Measurements from ENCODE around the gene PLSCR5.

PLSCR5 gene

DNA sequence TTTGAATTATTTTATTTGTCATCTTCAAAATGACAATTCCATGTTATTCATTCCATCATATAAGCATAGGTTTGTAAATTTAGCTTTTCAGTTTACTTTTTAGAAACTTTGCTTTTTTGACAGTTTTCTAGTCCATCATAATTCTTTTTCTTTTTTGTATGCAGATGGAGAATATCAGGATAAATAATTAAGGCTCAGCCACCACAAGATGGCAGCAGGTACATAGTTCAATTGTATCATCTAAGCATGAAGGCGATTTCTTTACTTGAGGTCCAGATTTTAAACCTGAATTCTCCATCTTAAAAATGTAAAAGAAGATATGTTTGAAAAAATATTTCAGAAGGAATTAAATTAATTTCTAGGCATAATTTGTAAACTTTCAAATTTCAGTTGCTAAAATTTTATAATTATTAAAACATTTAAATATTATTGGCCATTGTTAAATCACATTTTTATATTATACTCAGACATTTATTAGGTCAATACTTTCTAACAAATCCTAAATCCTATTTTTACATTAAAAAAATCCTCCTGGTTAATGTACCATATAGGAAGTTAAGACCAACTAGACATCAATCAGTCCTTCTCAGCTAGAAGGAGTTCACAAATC is 15.1 kb downstream of the PLSCR5 start:
- FAIRE-seq = no peak
- peak; percentile 8 for DNase-seq (ENCODE audit: low spot score)

DNA sequence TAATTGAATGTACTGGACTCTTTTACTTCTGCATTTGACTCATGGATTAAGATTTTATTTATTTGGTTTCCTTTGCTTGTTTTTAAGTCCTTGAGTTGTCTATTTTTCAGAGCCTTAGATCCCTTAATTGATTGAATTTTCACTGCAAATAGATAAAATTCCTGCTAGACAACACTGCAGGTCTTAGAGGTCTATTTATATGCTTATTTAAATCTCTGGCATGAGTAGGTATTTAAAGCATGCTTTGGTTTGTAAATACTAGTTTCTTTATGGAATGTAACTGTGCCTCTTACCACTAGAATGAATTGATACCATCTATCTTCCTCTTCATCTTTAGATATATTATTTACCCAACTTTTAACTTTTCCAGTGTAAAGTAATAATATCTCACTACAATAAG is 20.0 kb downstream of the PLSCR5 start:
- DNase-seq (ENCODE audit: low spot score) (no peak), FAIRE-seq (no peak)

DNA sequence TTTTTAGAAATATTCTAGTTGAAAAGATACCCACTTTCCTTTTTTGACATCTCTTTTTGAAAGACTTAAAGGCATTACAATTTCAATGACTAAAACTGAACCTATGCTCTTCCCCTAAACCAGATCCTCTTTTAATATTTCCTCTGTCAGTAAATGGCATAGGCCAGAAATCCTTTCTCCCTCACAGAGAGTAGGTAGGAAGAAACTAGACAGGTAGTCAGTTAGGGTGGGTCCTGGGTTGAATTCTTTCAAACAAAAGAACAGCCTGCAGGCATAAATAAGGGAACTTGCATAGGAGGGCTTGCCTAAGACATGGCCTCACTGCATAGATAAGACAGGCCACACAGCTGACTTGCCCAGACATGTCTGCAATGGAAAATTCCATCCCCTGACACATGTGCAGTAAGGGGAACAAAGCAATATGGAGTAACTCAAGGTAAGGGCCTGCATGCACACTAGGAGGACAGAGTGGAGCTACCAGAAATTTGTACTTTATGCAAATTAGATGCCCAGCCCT is 23.1 kb downstream of the PLSCR5 start:
- no peak for FAIRE-seq
- DNase-seq (ENCODE audit: low spot score) = no peak

DNA sequence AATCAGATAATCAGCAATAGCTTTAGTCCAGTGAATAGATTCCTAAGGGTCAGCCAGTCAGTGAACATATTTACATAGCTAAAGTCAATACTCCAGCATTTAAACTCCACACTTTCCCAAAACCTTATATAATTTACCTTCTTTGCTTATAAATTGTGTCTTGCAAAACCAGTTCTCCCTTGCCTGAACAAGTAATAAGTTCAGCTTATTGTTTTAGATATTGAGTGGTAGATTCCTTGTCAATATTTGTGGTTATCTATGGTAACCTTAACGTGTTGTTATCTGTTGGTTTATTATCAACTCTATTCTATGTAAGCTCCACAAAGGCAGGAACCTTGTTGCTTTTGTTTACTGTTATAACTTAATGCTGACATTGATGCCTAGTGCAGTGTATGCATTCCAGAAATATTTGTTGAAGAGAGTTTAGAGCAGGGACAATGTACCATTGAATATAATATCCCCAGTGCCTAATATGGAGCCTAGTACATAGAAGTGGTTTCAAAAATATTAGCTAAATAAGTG is 24.0 kb downstream of the PLSCR5 start:
- FAIRE-seq (no peak), DNase-seq (ENCODE audit: low spot score) (no peak)

DNA sequence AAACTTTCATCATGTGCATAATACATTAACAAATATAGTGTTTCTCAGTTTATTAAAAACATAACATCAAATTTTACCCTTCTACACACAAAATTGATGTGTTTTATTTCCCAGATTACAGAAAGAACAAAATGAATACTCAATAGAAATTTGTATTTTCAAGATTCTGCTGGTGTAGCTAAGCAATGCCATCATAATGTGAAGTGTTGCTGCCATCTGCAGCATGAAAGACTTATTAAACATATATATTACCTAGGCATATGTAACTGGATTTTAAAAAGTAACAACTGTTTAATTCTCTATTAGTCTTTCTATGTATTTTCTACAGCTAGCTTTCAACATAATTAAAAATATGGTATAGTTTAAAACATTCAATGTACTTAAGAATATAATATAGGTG is 27.5 kb downstream of the PLSCR5 start:
- FAIRE-seq (no peak), DNase-seq (ENCODE audit: low spot score) (no peak)

DNA sequence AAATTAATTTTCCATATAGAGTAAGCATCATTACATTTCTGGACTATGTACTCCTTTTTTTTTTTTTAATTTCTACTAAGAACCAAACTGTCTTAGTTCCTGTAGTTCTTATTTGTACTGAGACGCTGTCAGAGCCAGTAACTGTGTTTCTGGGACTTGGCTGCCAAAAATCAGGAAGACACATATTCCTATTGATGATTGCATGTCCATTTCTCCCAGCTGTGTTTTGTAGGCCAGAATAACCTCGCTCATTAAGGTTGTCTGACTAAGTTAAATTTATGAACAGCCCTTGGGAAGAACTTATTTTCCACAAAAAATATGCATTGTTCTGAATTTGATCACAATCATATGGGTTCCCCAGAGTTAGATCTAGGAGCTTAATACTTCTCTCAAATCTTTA is 29.5 kb downstream of the PLSCR5 start:
- DNase-seq (ENCODE audit: low spot score) (no peak), FAIRE-seq (no peak)

DNA sequence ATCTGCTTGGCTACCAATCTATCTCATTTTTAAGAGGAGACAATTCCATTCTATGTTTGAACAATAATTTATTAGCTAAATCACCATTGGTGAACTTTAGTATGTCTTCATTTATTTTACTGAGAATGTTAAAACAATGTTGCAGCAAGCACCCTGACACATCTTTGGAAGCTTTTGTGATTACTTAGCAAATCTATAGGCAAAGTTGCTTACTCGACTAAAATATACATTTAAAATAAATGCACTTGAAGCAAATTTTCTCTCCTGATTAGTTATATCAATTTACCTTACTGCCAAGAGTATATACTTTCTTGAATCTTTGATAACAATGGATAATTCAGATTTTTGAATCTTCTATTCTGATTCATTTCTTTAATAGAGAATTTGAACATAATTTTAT is 31.0 kb downstream of the PLSCR5 start:
- DNase-seq (ENCODE audit: low spot score) = no peak
- FAIRE-seq = no peak

DNA sequence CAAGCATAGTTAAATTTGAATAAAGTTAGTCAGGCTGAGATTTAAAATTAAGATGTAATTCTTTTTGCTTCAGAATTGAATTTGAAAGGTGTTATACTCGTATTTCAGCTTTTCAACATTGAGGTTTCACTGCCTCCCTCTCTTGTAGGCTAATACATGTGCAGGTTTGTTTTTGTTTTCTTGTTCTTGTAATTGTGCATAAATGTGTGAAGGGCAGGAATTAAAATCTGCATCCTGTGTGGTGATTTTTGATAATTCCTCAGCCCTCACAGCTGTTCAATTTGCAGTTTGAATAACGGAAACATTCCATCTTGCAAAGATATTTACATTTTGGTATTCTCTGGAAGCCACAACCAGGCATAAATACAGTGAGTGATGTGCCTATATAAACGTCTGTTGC is 35.8 kb downstream of the PLSCR5 start:
- no peak for DNase-seq (ENCODE audit: low spot score)
- FAIRE-seq = no peak

DNA sequence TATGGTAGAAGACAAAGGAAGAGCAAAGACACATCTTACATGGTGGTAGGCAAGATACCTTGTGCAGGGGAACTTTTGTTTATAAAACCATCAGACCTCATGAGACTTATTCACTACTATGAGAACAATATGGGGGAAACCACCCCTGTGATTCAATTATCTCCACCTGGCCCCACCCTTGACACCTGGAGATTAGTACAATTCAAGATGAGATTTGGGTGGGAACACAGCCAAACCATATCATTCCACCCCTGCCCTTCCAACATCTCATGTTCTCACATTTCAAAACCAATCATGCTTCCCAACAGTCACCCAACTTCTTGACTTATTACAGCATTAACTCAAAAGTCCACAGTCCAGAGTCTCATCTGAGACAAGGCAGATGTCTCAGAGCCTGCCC is 39.0 kb downstream of the PLSCR5 start:
- DNase-seq (ENCODE audit: low spot score) (no peak), FAIRE-seq (no peak)

DNA sequence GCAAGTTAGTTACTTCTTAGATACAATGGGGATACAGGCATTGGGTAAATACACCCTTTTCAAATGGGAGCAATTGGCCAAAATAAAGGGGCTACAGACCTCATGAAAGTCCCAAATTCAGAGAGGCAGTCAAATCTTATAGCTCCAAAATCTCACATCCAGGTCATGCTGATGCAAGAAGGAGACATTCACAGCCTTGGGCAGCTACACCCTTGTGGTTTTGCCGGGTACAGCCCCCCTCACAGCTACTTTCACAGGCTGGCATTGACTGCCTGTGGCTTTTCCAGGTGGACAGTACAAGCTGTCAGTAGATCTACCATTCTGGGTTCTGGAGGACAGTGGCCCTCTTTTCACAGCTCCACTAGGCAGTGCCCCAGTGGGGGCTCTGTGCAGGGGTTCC is 43.3 kb downstream of the PLSCR5 start:
- FAIRE-seq (no peak), DNase-seq (ENCODE audit: low spot score) (no peak)

DNA sequence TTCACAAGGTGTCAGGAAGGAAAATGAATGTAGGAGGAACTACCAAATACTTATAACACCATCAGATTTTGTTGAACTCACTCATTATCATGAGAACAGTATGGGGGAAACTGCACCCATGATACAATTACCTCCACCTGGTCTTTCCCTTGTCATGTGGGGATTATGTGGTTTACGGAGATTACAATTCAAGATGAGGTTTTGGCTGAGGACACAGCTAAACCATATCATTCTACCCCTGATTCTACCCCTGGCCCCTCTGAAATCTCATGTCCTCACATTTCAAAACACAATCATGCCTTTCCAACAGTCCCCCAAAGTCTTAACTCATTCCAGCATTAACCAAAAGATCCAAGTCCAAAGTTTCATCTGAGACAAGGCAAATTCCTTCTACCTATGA is 43.7 kb downstream of the PLSCR5 start:
- no peak for DNase-seq (ENCODE audit: low spot score)
- no peak for FAIRE-seq

DNA sequence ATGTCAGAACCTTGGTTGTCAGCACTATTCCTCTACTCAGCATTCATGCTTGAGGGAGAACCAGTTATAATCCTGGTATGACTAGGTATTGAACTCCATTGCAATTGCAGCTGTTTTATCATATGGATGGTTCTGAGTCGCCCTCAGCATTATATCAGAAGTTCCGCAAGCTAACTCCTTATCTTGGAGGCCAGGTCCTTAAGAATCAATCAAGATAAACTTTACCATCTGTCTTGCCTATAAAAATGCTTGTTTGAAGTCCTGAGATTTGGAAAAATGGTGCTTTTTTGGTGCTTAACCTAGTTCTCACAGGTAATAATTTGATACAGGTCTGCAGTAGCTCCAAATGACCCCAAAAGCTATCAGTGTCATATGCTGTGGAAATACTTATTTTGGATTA is 44.5 kb downstream of the PLSCR5 start:
- DNase-seq (ENCODE audit: low spot score) (no peak), FAIRE-seq (no peak)

DNA sequence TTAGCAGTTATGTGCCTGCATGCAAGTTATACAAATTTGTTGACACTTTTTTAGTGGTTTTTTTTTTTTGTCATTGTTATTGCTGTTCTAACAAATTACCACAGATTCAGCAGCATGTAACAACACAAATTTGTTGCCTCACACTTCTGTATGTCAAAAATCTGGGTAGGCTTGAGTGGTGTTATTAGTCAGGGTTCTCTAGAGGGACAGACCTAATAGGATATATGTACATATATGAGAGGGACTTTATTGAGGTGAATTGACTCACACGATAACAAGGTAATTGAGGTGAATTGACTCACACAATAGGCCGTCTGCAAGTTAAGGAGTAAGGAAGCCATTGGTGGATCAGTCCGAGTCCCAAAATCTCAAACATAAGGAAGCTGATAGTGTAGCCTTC is 45.8 kb downstream of the PLSCR5 start:
- no peak for DNase-seq (ENCODE audit: low spot score)

DNA sequence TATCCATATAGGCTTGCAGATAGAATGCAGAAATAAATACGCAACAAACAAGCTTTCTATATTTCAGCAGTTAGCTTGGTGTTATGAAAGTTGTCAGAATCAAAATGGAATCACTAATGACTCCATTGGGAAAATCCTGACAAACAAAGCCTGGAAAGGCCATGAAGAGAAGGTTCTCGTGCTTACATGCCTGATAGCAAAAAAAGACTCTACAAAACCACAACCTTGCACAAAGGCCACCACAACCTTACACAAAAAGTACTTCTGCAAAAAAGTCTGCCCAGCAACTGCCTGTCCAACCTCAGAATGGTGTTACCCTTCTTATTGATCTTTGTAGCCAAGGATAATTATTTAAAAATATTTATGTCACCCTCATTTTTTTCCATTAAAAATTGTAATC is 46.4 kb downstream of the PLSCR5 start:
- FAIRE-seq = no peak

More for the DNA sequence above, 45.8 kb downstream of the PLSCR5 start:
- FAIRE-seq = no peak

DNA sequence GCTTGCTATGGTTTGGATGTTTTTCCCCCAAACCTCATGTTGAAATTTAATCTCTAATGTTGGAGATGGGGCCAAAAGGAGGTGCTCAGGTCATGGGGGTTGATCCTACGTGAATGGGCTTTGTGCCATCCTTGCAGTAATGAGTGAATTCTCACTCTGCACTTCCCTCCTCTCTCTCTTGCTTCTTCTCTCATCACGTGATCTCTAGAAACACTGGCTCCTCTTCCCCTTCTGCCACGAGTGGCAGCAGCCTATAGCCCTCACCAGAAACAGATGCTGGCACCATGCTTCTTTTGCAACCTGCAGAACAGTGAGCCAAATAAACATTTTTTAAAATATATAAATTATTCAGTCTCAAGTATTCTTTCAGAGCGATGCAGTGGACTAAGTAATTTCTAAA is 47.4 kb downstream of the PLSCR5 start:
- no peak for FAIRE-seq

More for the DNA sequence above, 46.4 kb downstream of the PLSCR5 start:
- no peak for DNase-seq (ENCODE audit: low spot score)

DNA sequence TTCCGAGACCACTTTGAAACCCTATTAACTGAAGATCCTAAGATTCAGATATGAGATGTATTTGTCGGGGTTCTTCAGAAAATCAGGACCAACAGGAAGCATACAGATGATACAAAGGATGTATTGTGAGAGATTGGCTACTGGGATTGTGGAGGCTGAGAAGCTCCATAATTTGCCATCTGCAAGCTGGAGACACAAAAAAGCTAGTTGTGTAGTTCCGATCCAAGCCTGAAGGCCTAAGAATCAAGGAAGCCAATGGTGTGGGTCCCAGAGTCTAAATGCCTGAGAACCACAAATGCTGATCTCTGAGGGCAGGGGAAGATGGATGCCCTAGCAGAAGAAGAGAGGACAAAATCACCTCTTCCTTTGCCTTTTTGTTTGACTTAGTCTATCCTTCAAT is 49.8 kb downstream of the PLSCR5 start:
- DNase-seq (ENCODE audit: low spot score) (no peak), FAIRE-seq (no peak)

More for the DNA sequence above, 47.4 kb downstream of the PLSCR5 start:
- DNase-seq (ENCODE audit: low spot score) = no peak

DNA sequence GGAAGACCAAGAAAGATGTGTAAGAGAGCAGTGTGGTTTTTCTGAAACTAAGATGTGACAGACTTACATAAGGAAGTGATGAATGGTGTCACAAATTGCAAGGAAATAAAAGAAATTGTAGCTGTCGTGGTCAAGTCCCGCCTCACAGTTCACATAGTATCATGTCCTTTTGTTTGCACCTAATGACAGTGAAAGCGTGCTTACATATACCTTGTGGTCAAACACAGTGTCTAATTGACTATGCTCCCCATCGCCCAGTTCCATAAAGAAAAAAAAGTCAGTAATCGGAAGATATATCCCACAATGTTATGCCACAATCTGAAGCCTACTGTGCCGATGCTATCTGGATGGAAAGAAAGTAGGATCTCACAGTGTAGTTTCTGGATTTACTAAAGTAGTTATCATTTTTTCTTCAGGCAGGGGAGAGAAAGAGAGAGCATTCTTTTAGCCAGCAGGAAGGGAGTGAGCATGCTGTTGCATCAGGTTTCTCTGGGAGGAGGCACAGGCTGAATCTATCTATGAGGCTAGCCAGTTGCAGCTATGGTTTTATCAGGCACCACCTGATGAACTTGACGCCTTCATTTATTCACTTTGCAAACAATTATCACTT is 50.9 kb downstream of the PLSCR5 start:
- DNase-seq (ENCODE audit: low spot score) = no peak
- FAIRE-seq = no peak

DNA sequence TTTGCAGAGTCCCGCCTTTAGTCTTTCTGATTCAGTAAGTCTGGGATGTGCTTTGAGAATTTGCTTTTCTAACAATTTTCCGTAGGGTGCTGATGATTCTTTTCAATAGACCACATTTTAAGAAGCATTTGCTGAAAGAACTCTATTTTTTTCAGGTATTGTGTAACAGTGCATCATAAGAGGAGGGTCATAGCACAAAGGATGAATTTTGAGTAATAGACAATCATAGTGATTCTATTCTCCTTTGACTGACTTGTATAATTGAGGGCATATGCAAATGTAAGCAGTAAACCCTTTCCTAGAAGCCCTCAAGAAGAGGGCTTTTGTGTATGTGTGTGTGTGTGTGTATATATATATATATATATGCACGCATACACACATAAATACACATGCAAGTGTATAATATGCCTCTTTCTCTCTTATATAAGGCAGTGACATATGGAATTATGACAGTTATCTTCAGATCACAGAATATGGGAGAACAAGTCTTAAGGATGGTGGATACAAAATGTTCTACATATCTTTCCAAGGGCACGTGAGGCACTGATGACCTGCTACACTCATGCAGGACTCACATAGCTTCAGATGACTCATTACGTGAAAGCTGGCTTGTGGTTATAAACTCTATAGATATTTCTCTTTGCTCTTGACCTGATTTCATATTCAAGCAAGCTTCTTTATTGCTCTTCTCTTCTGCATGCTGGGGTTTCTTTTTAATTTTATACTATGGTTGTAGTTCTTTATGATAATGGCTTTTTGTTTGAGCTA is 54.2 kb downstream of the PLSCR5 start:
- DNase-seq (ENCODE audit: low spot score) (peak; percentile 40), FAIRE-seq (no peak)

DNA sequence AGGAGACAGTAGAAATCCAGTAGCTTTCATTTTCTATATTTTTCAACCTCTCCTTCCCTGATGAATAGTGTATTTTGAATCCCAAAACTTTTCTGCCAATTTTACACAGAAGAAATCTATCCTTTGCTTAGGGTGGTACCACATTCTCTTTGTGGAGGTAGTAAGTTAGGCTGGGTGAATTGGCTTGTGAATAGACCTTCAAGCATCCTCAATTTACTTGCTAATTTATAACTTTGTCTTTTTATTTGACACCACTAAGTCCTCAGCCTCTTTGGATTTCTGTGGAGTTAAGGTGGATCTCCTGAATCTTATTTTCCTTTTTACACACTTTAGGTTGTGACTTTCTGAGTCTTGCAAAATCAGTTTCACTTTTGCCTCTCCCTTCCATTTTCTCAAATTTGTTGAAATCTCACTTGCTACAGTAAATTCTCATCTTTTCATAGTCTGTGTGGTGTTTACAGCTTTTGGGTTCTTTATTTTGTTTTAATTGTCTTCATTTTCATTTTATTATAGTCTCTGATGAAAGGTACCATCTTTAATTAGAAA is 55.0 kb downstream of the PLSCR5 start:
- DNase-seq (ENCODE audit: low spot score) (no peak), FAIRE-seq (no peak)

DNA sequence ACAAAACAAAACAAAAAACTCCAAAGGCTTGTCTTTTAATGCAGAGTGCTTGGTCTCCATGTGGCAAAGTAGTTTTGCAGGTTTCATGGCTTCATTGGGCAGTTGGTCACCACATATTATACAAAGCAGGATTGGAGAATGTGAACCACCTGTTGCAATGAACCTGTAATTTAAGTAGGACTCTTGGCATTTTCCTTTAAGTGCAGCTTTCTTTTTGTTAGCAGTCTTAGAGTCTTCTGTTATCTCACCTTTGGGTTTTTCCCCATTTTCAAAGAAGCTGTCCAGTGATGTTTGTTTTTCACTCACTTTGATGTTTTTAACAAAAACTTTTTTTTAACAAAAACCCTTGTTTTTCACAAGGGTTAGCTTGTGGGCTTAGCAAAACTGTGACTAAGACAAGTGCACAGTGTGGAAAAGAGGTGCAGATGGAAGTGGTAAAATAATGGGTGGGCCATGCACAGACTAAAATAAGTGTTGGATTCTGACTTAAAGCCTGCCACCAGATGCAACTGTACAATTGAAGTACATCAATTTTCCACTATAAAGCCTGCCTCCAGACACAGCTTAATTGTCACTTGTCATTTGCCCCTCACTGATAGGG is 57.8 kb downstream of the PLSCR5 start:
- DNase-seq (ENCODE audit: low spot score) = no peak
- FAIRE-seq = no peak

DNA sequence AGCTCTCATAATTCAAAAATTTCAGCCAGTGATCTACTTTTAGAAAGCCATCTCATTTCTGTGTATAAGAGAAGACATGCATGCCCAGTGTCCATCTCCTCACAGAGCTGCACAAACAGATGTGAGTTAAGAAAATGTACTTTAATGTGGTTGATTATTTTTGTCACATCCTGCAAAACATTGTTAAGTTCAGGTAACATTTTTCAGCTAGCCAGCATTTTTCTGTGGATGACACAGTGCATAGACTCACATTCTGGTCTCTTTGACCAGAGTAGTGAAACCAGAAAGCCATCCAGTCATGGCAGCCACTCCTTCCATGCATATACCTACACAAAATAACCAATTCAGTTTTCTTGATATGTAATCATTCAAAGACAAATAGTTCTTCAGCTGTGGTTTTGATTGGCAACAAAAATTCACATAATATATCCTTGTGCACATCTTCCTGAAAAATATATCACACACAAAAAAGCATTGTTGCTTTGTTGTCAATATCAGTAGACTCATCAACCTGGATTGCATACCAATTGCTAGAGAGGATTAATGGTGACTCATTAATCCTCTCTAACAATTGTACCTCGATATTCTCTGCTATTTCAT is 58.7 kb downstream of the PLSCR5 start:
- FAIRE-seq = no peak
- no peak for DNase-seq (ENCODE audit: low spot score)
